ENCODE results near the gene CHD3. TPM values are rescaled to one million over a fixed set of nuclear protein-coding genes. Genes with fewer than 3 reads are reported as not detected.
A peak's percentile ranks its signal among the peaks of the same experiment; 100 is the strongest.

Gene CHD3
- total and polyA plus RNA-seq, 10 of the 15 experiments (the other 5 are each of a cell fraction or from before 2014, with no cell fraction given), result 1.4 to 86.8 (median 39.1) TPM

GRCh38 chr17:7839876-7840261 lies 48.7 kb upstream of the CHD3 start (continued):
- no peak for TF ChIP-seq ZBED1 (IDR thresholded peaks at IDR 0.05; ENCODE audit: borderline replicate concordance)
- TF ChIP-seq SREBF1 (IDR thresholded peaks at IDR 0.05; ENCODE audit: low read length), result peak; percentile 90
- TF ChIP-seq POLR2A (IDR thresholded peaks at IDR 0.05; ENCODE audit: low read depth, low read length), result no peak

GRCh38 chr17:7840441-7840840 lies 48.1 kb upstream of the CHD3 start:
- no peak for DNase-seq (ENCODE audit: low read depth, low spot score)

More at GRCh38 chr17:7840441-7840840, 48.1 kb upstream of the CHD3 start:
- peaks cover 38% of the 10 kb centered on the region for H3K4me1 ChIP-seq (ENCODE audit: control insufficient read depth, insufficient read depth, low read length)
- ChIA-PET SMC1A (ENCODE audit: uncharacterized antibody, unreplicated experiment) (interaction anchor here (0.9 to 1.5 kb wide), 5 partner anchors 11 to 216 kb away, joined by 3 read pairs; partner anchors contain the start of genes CYB5D1 and NAA38), RAD21 (ENCODE audit: unreplicated experiment) (interaction anchor here (1.3 to 2.1 kb wide), 3 partner anchors 10 to 97 kb away, joined by 4 to 8 read pairs (median 6); partner anchors contain the start of gene NAA38), POLR2A (interaction anchor here (0.5 to 1.0 kb wide), 3 partner anchors 17 to 279 kb away, joined by 3 to 5 read pairs (median 3); partner anchors contain the start of gene NAA38), CTCF (interaction anchor here (0.7 to 2.3 kb wide), 9 partner anchors 10 to 229 kb away, joined by 3 to 9 read pairs (median 3); partner anchors contain the start of gene NAA38)
- no peaks in the 10 kb centered on the region; the same call in none of the 2 replicates for H4K20me1 ChIP-seq (ENCODE audit: control insufficient read depth, insufficient read depth)
- intact Hi-C loops (cut with micrococcal nuclease; ENCODE audit: unreplicated experiment) (no loop called here), in situ Hi-C loops (cut with MboI) (no loop called here)
- TF ChIP-seq POLR2AphosphoS2 (IDR thresholded peaks at IDR 0.05; ENCODE audit: low read depth, low read length), result no peak
- no peak for TF ChIP-seq EP300 (IDR thresholded peaks at IDR 0.05; ENCODE audit: borderline replicate concordance in 1 of 2, control insufficient read depth in 1 of 2, low read depth in 2 of 2, low read length in 2 of 2)
- TF ChIP-seq MYC (IDR thresholded peaks at IDR 0.05; ENCODE audit: insufficient read depth, insufficient read length, insufficient replicate concordance, low read length, severe bottlenecking), result no peak
- no peak for TF ChIP-seq NBN (IDR thresholded peaks at IDR 0.05)
- no peak for TF ChIP-seq SUZ12 (IDR thresholded peaks at IDR 0.05; ENCODE audit: unreplicated experiment)
- no peak for TF ChIP-seq HCFC1 (IDR thresholded peaks at IDR 0.05; ENCODE audit: low read length)
- no peak for TF ChIP-seq SKIL (IDR thresholded peaks at IDR 0.05; ENCODE audit: low read depth, poor library complexity, severe bottlenecking)
- peak overlapping the region; percentile 100 for H3K4me2 ChIP-seq (ENCODE audit: control insufficient read depth, insufficient read depth)
- no peak overlapping the region for H2AFZ ChIP-seq (ENCODE audit: control insufficient read depth, low read depth, low read length)
- ATAC-seq (no peak), FAIRE-seq (no peak)
- no TSS peak for BruUV-seq (replicated peaks)
- H3K36me3 ChIP-seq (ENCODE audit: control insufficient read depth in 2 of 2, insufficient read depth in 2 of 2, low read length in 1 of 2), result peaks cover 0 to 5% of the 10 kb centered on the region in 2 experiments; a peak in 2 of 4 replicates
- peaks cover 66% of the 10 kb centered on the region for H3K79me2 ChIP-seq (ENCODE audit: control insufficient read depth, insufficient read depth, low read length)
- 36% methylated on average over 1 of the region's 1 CpG for WGBS (ENCODE audit: insufficient coverage, insufficient replicate concordance, low lambda C conversion rate, missing lambda C conversion rate)
- no peaks in the 10 kb centered on the region for H3K9me3 ChIP-seq (replicated peaks; ENCODE audit: control insufficient read depth, insufficient read depth, low read length)
- no peak overlapping the region for H3K27ac ChIP-seq (ENCODE audit: control insufficient read depth, insufficient read depth)
- H3K9ac ChIP-seq (ENCODE audit: control insufficient read depth, insufficient read depth, low read length), result no peak overlapping the region
- H3K4me3 ChIP-seq, result peak overlapping the region; percentile 92; the same call in 1 of the 2 replicates
- H3K27me3 ChIP-seq (replicated peaks in 1 of 2; ENCODE audit: control insufficient read depth in 2 of 2, insufficient read depth in 2 of 2, low read length in 1 of 2), result no peaks in the 10 kb centered on the region

Measured in GM12878 (cell line).